MCF 10A (cell line): Measurements from ENCODE around the gene SOX2. TPM values are rescaled to one million over a fixed set of nuclear protein-coding genes. Genes with fewer than 3 reads are reported as not detected.

Experiments used
- BruUV-seq: library from RNA; stranded (reverse); fragments of 400-500 nt; replicated peaks from 2 replicates; lab custom pipeline; 2021; lab: Mats Ljungman, UMichigan
- CTCF ChIA-PET: fragments of 300-600 bp; sonication (Branson Sonifier 250); formaldehyde crosslinking; extraction: SDS; loops from one replicate; lab custom pipeline; 2021; ENCODE audit warnings: antibody characterized with exemption, inconsistent platforms; lab: Yijun Ruan, JAX
- POLR2A ChIA-PET: fragments of 300-600, 350-650 bp; sonication (Branson Sonifier 250); formaldehyde crosslinking; extraction: SDS; loops from one replicate; lab custom pipeline; 2020; ENCODE audit warnings: antibody characterized with exemption, inconsistent platforms; lab: Yijun Ruan, JAX
- DNase-seq: peaks from one replicate; pipeline ENCODE4 v3.0.0-alpha.2; 2018; ENCODE audit not compliant: unreplicated experiment
- H3K27ac Mint-ChIP-seq: one replicate; pipeline ENCODE4 v1.8.0; 2022; ENCODE audit warnings: mild to moderate bottlenecking, low read depth, mixed read lengths; ENCODE audit not compliant: unreplicated experiment
- H3K27me3 Mint-ChIP-seq: one replicate; pipeline ENCODE4 v1.8.0; 2022; ENCODE audit warnings: mixed read lengths; ENCODE audit not compliant: insufficient read depth, unreplicated experiment
- H3K36me3 Mint-ChIP-seq: one replicate; pipeline ENCODE4 v1.8.0; 2022; ENCODE audit warnings: mild to moderate bottlenecking, moderate library complexity, mixed read lengths; ENCODE audit not compliant: insufficient read depth, unreplicated experiment
- H3K4me1 Mint-ChIP-seq: one replicate; pipeline ENCODE4 v1.8.0; 2022; ENCODE audit warnings: mixed read lengths; ENCODE audit not compliant: insufficient read depth, unreplicated experiment
- H3K4me3 Mint-ChIP-seq: one replicate; pipeline ENCODE4 v1.8.0; 2022; ENCODE audit warnings: mild to moderate bottlenecking, moderate library complexity, mixed read lengths; ENCODE audit not compliant: unreplicated experiment
- H3K9me3 Mint-ChIP-seq: one replicate; pipeline ENCODE4 v1.8.0; 2022; ENCODE audit warnings: mixed read lengths; ENCODE audit not compliant: unreplicated experiment
- CTCF ChIP-seq: fragments of 200-600 bp; IDR thresholded peaks from one replicate; pipeline ENCODE4 v1.8.0; 2022; ENCODE audit warnings: antibody characterized with exemption, mild to moderate bottlenecking; ENCODE audit not compliant: unreplicated experiment
- intact Hi-C: fragments of 100-400 bp; cut with micrococcal nuclease; formaldehyde crosslinking; loops from 2 replicates; pipeline ENCODE4 v1.14.1; 2022
- total RNA-seq: library from RNA; stranded (reverse); gene quantifications from 2 replicates; pipeline ENCODE4 v1.2.3, GENCODE V29; 2022

SOX2 gene
- total RNA-seq, 1 experiment from 2014 or later, result not detected

- H3K27ac Mint-ChIP-seq, result no peak overlapping the region
- H3K27me3 Mint-ChIP-seq, result no peaks in the 10 kb centered on the region
These were observed 18.4 kb upstream of the SOX2 start for GRCh38 chr3:181693280-181693679.

GRCh38 chr3:181694805-181695660 is 16.7 kb upstream of the SOX2 start:
- BruUV-seq, result no TSS peak
- intact Hi-C loops, result no loop called here
- CTCF ChIA-PET, result interaction anchor here (0.6 kb wide), 1 partner anchor 901 kb away, joined by 3 read pairs; no protein-coding TSS in a partner anchor
- Mint-ChIP-seq H3K4me3 (no peak overlapping the region), H3K36me3 (no peaks in the 10 kb centered on the region), H3K27ac (no peak overlapping the region), H3K4me1 (peaks cover under 1% of the 10 kb centered on the region), H3K9me3 (peaks cover 7% of the 10 kb centered on the region), H3K27me3 (no peaks in the 10 kb centered on the region)
- POLR2A ChIA-PET, result no interaction called here
- no peak for DNase-seq
- TF ChIP-seq CTCF, result no peak

More at GRCh38 chr3:181693280-181693679, 18.4 kb upstream of the SOX2 start:
- peaks cover 7% of the 10 kb centered on the region for H3K9me3 Mint-ChIP-seq
- intact Hi-C loops, result no loop called here
- DNase-seq, result no peak
- no peaks in the 10 kb centered on the region for H3K36me3 Mint-ChIP-seq
- POLR2A ChIA-PET, result interaction anchor here (0.6 to 1.0 kb wide), 2 partner anchors 41 to 499 kb away, joined by 3 read pairs; no protein-coding TSS in a partner anchor
- CTCF ChIA-PET, result interaction anchor here (0.6 to 1.9 kb wide), 2 partner anchors 8 to 537 kb away, joined by 3 to 11 read pairs; no protein-coding TSS in a partner anchor
- BruUV-seq, result no TSS peak
- no peak for TF ChIP-seq CTCF
- H3K4me3 Mint-ChIP-seq, result no peak overlapping the region
- H3K4me1 Mint-ChIP-seq, result no peaks in the 10 kb centered on the region

- BruUV-seq, result no TSS peak
- H3K27me3 Mint-ChIP-seq, result no peaks in the 10 kb centered on the region
- H3K9me3 Mint-ChIP-seq, result peaks cover 7% of the 10 kb centered on the region
- peaks cover 9% of the 10 kb centered on the region for H3K4me1 Mint-ChIP-seq
- POLR2A ChIA-PET, result interaction anchor here (0.7 kb wide), 1 partner anchor 369 kb away, joined by 3 read pairs; no protein-coding TSS in a partner anchor
- no peak for DNase-seq
- CTCF ChIA-PET, result interaction anchor here (1.4 kb wide), 1 partner anchor 485 kb away, joined by 3 read pairs; no protein-coding TSS in a partner anchor
- TF ChIP-seq CTCF, result no peak
- H3K4me3 Mint-ChIP-seq, result no peak overlapping the region
- no peaks in the 10 kb centered on the region for H3K36me3 Mint-ChIP-seq
- H3K27ac Mint-ChIP-seq, result no peak overlapping the region
- intact Hi-C loops, result no loop called here
These were observed 15.8 kb upstream of the SOX2 start for GRCh38 chr3:181695661-181696491.
